ENCODE results near the gene DDAH1. TPM values are rescaled to one million over a fixed set of nuclear protein-coding genes. Genes with fewer than 3 reads are reported as not detected.

The DDAH1 gene
- total RNA-seq, 1 experiment from 2014 or later, result 36.3 TPM

DNA sequence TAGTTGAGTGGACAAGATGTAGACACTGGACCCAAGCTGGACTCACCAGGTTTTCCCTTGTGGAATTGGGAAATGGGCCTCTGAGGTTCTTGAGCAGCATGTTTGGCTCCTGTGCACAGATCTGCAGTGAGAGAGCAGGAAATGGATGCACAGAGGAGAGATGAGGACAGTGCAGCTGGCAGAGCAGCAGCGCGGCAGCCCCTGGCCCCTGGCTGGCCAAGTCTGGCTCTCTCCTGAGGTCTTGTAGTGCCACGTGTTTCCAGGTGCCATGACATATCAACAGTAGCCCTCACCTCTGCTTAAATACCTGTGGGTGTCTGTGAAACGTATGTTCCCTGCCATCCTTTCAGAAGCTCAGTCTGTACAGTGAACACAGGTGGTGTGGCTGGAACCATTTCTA is 169.3 kb downstream of the DDAH1 start:
- Histone ChIP-seq H4K20me1 (ENCODE audit: control insufficient read depth, insufficient read depth, insufficient read length) (no peaks in the 10 kb centered on the region), H2BK20ac (ENCODE audit: low read depth, low read length, poor library complexity, severe bottlenecking) (no peak overlapping the region), H3K79me1 (ENCODE audit: insufficient read depth, low read depth, low read length, poor library complexity, severe bottlenecking) (no peaks in the 10 kb centered on the region), H3K27ac (ENCODE audit: insufficient read length, low read depth, low read length) (no peak overlapping the region), H3K9ac (ENCODE audit: extremely low read depth, insufficient read length, low read length) (no peak overlapping the region), H2BK120ac (ENCODE audit: low read depth, low read length, poor library complexity, severe bottlenecking) (no peak overlapping the region), H2AK5ac (ENCODE audit: insufficient read length, low read length) (no peak overlapping the region), H2AFZ (ENCODE audit: low read length) (no peak overlapping the region), H3K4ac (ENCODE audit: low read depth, low read length) (no peak overlapping the region), H3K23me2 (ENCODE audit: insufficient read length, low read depth, low read length, poor library complexity, severe bottlenecking) (no peaks in the 10 kb centered on the region), H2BK5ac (ENCODE audit: insufficient read length, low read length) (no peak overlapping the region), H3K9me3 (ENCODE audit: control insufficient read depth, low read depth, low read length) (no peaks in the 10 kb centered on the region), H4K8ac (replicated peaks; ENCODE audit: insufficient read length, low read depth, low read length) (no peak overlapping the region), H3K56ac (ENCODE audit: insufficient read length, low read depth, low read length) (no peak overlapping the region), H3K18ac (ENCODE audit: insufficient read length, low read depth, low read length) (no peak overlapping the region), H2BK12ac (ENCODE audit: insufficient read length, low read depth, low read length) (no peak overlapping the region), H3K4me1 (ENCODE audit: insufficient read depth, low read length) (no peaks in the 10 kb centered on the region), H4K91ac (ENCODE audit: insufficient read length, low read depth, low read length) (no peak overlapping the region), H3K23ac (ENCODE audit: insufficient read length, low read depth, low read length) (no peak overlapping the region), H3K4me2 (ENCODE audit: insufficient read depth, insufficient read length, low read length) (no peak overlapping the region), H2BK15ac (ENCODE audit: low read depth, low read length) (no peak overlapping the region), H3K27me3 (ENCODE audit: insufficient read depth, low read length) (no peaks in the 10 kb centered on the region), H3T11ph (ENCODE audit: low read length) (no peak overlapping the region), H4K5ac (ENCODE audit: insufficient read length, low read depth, low read length) (no peak overlapping the region), H3K14ac (ENCODE audit: insufficient read depth, low read length) (no peak overlapping the region), H3K79me2 (ENCODE audit: insufficient read depth, low read length) (no peaks in the 10 kb centered on the region)
- WGBS (ENCODE audit: extremely low coverage, insufficient read length, low lambda C conversion rate), result no CpG with 5 or more reads among the region's 4 CpGs
- peaks cover 12 to 13% of the 10 kb centered on the region in 2 experiments for H3K4me1 Mint-ChIP-seq
- no peaks in the 10 kb centered on the region for H3K9me3 Mint-ChIP-seq
- H3K27me3 Mint-ChIP-seq (ENCODE audit: low read depth), result no peaks in the 10 kb centered on the region
- H3K4me3 Mint-ChIP-seq, result no peak overlapping the region
- TF ChIP-seq, protein P1, sequence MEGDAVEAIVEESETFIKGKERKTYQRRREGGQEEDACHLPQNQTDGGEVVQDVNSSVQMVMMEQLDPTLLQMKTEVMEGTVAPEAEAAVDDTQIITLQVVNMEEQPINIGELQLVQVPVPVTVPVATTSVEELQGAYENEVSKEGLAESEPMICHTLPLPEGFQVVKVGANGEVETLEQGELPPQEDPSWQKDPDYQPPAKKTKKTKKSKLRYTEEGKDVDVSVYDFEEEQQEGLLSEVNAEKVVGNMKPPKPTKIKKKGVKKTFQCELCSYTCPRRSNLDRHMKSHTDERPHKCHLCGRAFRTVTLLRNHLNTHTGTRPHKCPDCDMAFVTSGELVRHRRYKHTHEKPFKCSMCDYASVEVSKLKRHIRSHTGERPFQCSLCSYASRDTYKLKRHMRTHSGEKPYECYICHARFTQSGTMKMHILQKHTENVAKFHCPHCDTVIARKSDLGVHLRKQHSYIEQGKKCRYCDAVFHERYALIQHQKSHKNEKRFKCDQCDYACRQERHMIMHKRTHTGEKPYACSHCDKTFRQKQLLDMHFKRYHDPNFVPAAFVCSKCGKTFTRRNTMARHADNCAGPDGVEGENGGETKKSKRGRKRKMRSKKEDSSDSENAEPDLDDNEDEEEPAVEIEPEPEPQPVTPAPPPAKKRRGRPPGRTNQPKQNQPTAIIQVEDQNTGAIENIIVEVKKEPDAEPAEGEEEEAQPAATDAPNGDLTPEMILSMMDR (conservative IDR thresholded peaks at IDR 0.05), result no peak
- no peaks in the 10 kb centered on the region for H3K36me3 Mint-ChIP-seq (ENCODE audit: insufficient read depth in 1 of 3, low read depth in 3 of 3)
- DNase-seq, result no peak
- no peak overlapping the region for H3K27ac Mint-ChIP-seq

All from H9 (cell line).